Measurements from ENCODE around the gene PPEF2. TPM values are rescaled to one million over a fixed set of nuclear protein-coding genes. Genes with fewer than 3 reads are reported as not detected.

PPEF2 gene
- total and polyA plus RNA-seq, 2 experiments from 2014 or later = not detected

- Histone ChIP-seq H3K36me3 (ENCODE audit: insufficient read depth) (no peaks in the 10 kb centered on the region), H4K20me1 (replicated peaks; ENCODE audit: insufficient read depth) (no peaks in the 10 kb centered on the region), H3K27ac (ENCODE audit: low read depth) (no peak overlapping the region), H3K79me2 (replicated peaks; ENCODE audit: insufficient read depth) (no peaks in the 10 kb centered on the region), H3F3A (replicated peaks; ENCODE audit: low read depth) (no peaks in the 10 kb centered on the region; the same call in 1 of the 2 replicates), H3K4me3 (no peak overlapping the region), H2AFZ (no peak overlapping the region; the same call in 1 of the 2 replicates), H3K27me3 (ENCODE audit: insufficient read depth) (no peaks in the 10 kb centered on the region), H3K4me1 (ENCODE audit: insufficient read depth) (peaks cover 15% of the 10 kb centered on the region), H3K9me2 (ENCODE audit: insufficient read depth) (no peaks in the 10 kb centered on the region), H3K4me2 (no peak overlapping the region)
- Mint-ChIP-seq H3K27me3 (ENCODE audit: insufficient read depth, low read depth, poor library complexity) (peaks cover 2% of the 10 kb centered on the region), H3K27ac (no peak overlapping the region), H3K4me3 (no peak overlapping the region), H3K36me3 (ENCODE audit: low read depth) (no peaks in the 10 kb centered on the region), H3K9me3 (no peaks in the 10 kb centered on the region), H3K4me1 (peaks cover 29% of the 10 kb centered on the region)
- ATAC-seq (no peak), DNase-seq (ENCODE audit: low spot score) (no peak)
- TF ChIP-seq ZNF114 (CRISPR knock-in tag; IDR thresholded peaks at IDR 0.05) (no peak), NANOG (IDR thresholded peaks at IDR 0.05; ENCODE audit: borderline replicate concordance) (no peak), JUNB (IDR thresholded peaks at IDR 0.05; ENCODE audit: unreplicated experiment) (no peak), ETS1 (IDR thresholded peaks at IDR 0.05) (no peak), STAT1 (IDR thresholded peaks at IDR 0.05; ENCODE audit: unreplicated experiment) (no peak), ZNF331 (CRISPR knock-in tag; IDR thresholded peaks at IDR 0.05; ENCODE audit: low read depth) (no peak), EZH2 (IDR thresholded peaks at IDR 0.05; ENCODE audit: low read depth, unreplicated experiment) (no peak), CTCF (conservative IDR thresholded peaks at IDR 0.05; ENCODE audit: low read depth in 2 of 2) (no peak), EZH2phosphoT487 (IDR thresholded peaks at IDR 0.05; ENCODE audit: unreplicated experiment) (no peak), POLR2AphosphoS5 (IDR thresholded peaks at IDR 0.05; ENCODE audit: low read depth) (no peak)
- TF ChIP-seq, protein P1, sequence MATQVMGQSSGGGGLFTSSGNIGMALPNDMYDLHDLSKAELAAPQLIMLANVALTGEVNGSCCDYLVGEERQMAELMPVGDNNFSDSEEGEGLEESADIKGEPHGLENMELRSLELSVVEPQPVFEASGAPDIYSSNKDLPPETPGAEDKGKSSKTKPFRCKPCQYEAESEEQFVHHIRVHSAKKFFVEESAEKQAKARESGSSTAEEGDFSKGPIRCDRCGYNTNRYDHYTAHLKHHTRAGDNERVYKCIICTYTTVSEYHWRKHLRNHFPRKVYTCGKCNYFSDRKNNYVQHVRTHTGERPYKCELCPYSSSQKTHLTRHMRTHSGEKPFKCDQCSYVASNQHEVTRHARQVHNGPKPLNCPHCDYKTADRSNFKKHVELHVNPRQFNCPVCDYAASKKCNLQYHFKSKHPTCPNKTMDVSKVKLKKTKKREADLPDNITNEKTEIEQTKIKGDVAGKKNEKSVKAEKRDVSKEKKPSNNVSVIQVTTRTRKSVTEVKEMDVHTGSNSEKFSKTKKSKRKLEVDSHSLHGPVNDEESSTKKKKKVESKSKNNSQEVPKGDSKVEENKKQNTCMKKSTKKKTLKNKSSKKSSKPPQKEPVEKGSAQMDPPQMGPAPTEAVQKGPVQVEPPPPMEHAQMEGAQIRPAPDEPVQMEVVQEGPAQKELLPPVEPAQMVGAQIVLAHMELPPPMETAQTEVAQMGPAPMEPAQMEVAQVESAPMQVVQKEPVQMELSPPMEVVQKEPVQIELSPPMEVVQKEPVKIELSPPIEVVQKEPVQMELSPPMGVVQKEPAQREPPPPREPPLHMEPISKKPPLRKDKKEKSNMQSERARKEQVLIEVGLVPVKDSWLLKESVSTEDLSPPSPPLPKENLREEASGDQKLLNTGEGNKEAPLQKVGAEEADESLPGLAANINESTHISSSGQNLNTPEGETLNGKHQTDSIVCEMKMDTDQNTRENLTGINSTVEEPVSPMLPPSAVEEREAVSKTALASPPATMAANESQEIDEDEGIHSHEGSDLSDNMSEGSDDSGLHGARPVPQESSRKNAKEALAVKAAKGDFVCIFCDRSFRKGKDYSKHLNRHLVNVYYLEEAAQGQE (IDR thresholded peaks at IDR 0.05; ENCODE audit: unreplicated experiment) = no peak
Observed at GRCh38 chr4:75845992-75846391, 56.3 kb downstream of the PPEF2 start.
